HepG2 (cell line): ENCODE data around the gene FANCD2. TPM values are rescaled to one million over a fixed set of nuclear protein-coding genes. Genes with fewer than 3 reads are reported as not detected.

Experiments used
- ATAC-seq: fragments of 200-7000 bp; cut with Tn5 transposase; 3 replicates; pipeline ENCODE4 v1.9.1; 2020; ENCODE audit warnings: mild to moderate bottlenecking, moderate library complexity
- BruUV-seq: library from RNA; stranded (reverse); fragments of 400-500 nt; replicated peaks from 2 replicates; lab custom pipeline; 2021; lab: Mats Ljungman, UMichigan
- CTCF ChIA-PET: fragments of 300-600 bp; formaldehyde crosslinking; extraction: SDS; loops from one replicate; lab custom pipeline; 2021; ENCODE audit warnings: low total read pairs, inconsistent platforms, low intra/inter-chr PET ratio; lab: Yijun Ruan, JAX
- POLR2A ChIA-PET: fragments of 350-600 bp; sonication (Branson Sonifier 250); formaldehyde crosslinking; loops from one replicate; lab custom pipeline; 2020; ENCODE audit warnings: antibody characterized with exemption, inconsistent platforms; lab: Yijun Ruan, JAX
- DNase-seq: peaks from one replicate; pipeline ENCODE4 v3.0.0-alpha.2; 2015; ENCODE audit warnings: low spot score
- FAIRE-seq: peaks from 3 replicates; lab custom pipeline; 2011; peaks lifted over from hg19 to GRCh38; lab: Jason Lieb, UNC
- H2AFZ ChIP-seq: one replicate; pipeline ENCODE4 v1.6.1; 2011; ENCODE audit warnings: low read length, inconsistent platforms
- H3K27ac ChIP-seq: fragments of 300-600 bp; 3 replicates; pipeline ENCODE4 v1.8.0; 2011; ENCODE audit warnings: mixed run types, mild to moderate bottlenecking, mixed read lengths, low read length, inconsistent platforms; ENCODE audit not compliant: insufficient read depth; ENCODE audit errors: extremely low read length
- H3K27me3 ChIP-seq, 2 experiments: fragments of 200-600 bp in 1 of 2; 2 replicates in 1 of 2; 3 replicates in 1 of 2; pipeline versions ENCODE4 v1.6.0 to v1.8.0; 2011; ENCODE audit warnings: low read length in 2 of 2, mild to moderate bottlenecking in 2 of 2, moderate library complexity in 2 of 2, inconsistent platforms in 1 of 2; ENCODE audit not compliant: insufficient read depth in 2 of 2, control insufficient read depth in 1 of 2
- H3K36me3 ChIP-seq, 2 experiments: fragments of 200-600 bp in 1 of 2; replicated peaks in 1 of 2; 2 replicates in 1 of 2; 3 replicates in 1 of 2; pipeline versions ENCODE4 v1.5.1 to v1.8.0; 2011; ENCODE audit warnings: low read length in 2 of 2, inconsistent platforms in 1 of 2; ENCODE audit not compliant: insufficient read depth in 2 of 2, control insufficient read depth in 1 of 2
- H3K4me1 ChIP-seq: 2 replicates; pipeline ENCODE4 v1.5.1; 2012; ENCODE audit warnings: low read length, inconsistent platforms; ENCODE audit not compliant: insufficient read depth
- H3K4me2 ChIP-seq: 2 replicates; pipeline ENCODE4 v1.6.0; 2011; ENCODE audit warnings: low read depth, low read length, inconsistent platforms
- H3K4me3 ChIP-seq, 3 experiments: fragments of 200-600 bp in 1 of 3; sonication (generic), shearing (Covaris generic) in 1 of 3; replicated peaks in 1 of 3; 2 replicates each; pipeline ENCODE4 v1.5.1; 2011 to 2016; ENCODE audit warnings: low read length in 3 of 3, inconsistent platforms in 2 of 3, low read depth in 2 of 3, mild to moderate bottlenecking in 2 of 3, control low read depth in 1 of 3, mixed read lengths in 1 of 3; ENCODE audit not compliant: insufficient read depth in 1 of 3
- H3K79me2 ChIP-seq: one replicate; pipeline ENCODE4 v1.6.1; 2011; ENCODE audit warnings: low read length, inconsistent platforms; ENCODE audit not compliant: insufficient read depth
- H3K9ac ChIP-seq: 2 replicates; pipeline ENCODE4 v1.6.0; 2011; ENCODE audit warnings: mild to moderate bottlenecking, low read depth, low read length, inconsistent platforms; ENCODE audit not compliant: insufficient read depth
- H3K9me3 ChIP-seq: 2 replicates; pipeline ENCODE4 v1.5.1; 2012; ENCODE audit warnings: mild to moderate bottlenecking, low read length
- H4K20me1 ChIP-seq: 2 replicates; pipeline ENCODE4 v1.6.0; 2011; ENCODE audit warnings: inconsistent platforms, mild to moderate bottlenecking, low read length, moderate library complexity; ENCODE audit not compliant: insufficient read depth
- E2F2 ChIP-seq: sonication (generic); formaldehyde crosslinking; IDR thresholded peaks from 2 replicates; pipeline ENCODE4 v1.4.0; 2020; ENCODE audit warnings: missing genetic modification reagents, borderline replicate concordance
- HMG20B ChIP-seq: conservative IDR thresholded peaks from 2 replicates; pipeline ENCODE4 v1.6.1; 2016; ENCODE audit warnings: missing genetic modification reagents, missing compliant biosample characterization
- MAF1 ChIP-seq: sonication (generic); formaldehyde crosslinking; IDR thresholded peaks from 2 replicates; pipeline ENCODE4 v1.5.0; 2020; ENCODE audit warnings: missing genetic modification reagents, borderline replicate concordance
- MAFF ChIP-seq: IDR thresholded peaks from 2 replicates; pipeline ENCODE4 v1.6.1; 2011; ENCODE audit warnings: low read depth, low read length, improper control_type of control experiment
- MAFK ChIP-seq, 2 experiments: IDR thresholded peaks in 1 of 2; conservative IDR thresholded peaks in 1 of 2; 2 replicates each; pipeline ENCODE4 v1.6.1; 2011; ENCODE audit warnings: improper control_type of control experiment in 2 of 2, low read length in 2 of 2
- NFKB2 ChIP-seq: sonication (generic); formaldehyde crosslinking; IDR thresholded peaks from 2 replicates; pipeline ENCODE4 v1.4.0; 2020; ENCODE audit warnings: missing genetic modification reagents, borderline replicate concordance
- PLRG1 ChIP-seq: fragments of 450-650 bp; conservative IDR thresholded peaks from 2 replicates; pipeline ENCODE4 v1.6.1; 2016
- RXRA ChIP-seq: sonication (generic); formaldehyde crosslinking; IDR thresholded peaks from 2 replicates; pipeline ENCODE4 v1.5.1; 2020; ENCODE audit warnings: missing genetic modification reagents
- SRY ChIP-seq: sonication (generic); formaldehyde crosslinking; IDR thresholded peaks from 2 replicates; pipeline ENCODE4 v1.8.0; 2022; ENCODE audit warnings: mild to moderate bottlenecking, missing genetic modification reagents
- TBX3 ChIP-seq: fragments of 450-650 bp; IDR thresholded peaks from 2 replicates; pipeline ENCODE4 v1.6.1; 2017; ENCODE audit warnings: antibody characterized with exemption, mild to moderate bottlenecking, inconsistent platforms, borderline replicate concordance
- ZFAT ChIP-seq: sonication (generic); formaldehyde crosslinking; conservative IDR thresholded peaks from 2 replicates; pipeline ENCODE4 v1.8.1; 2023; ENCODE audit warnings: missing genetic modification reagents, inconsistent platforms
- ZNF264 ChIP-seq: sonication (generic); formaldehyde crosslinking; IDR thresholded peaks from 2 replicates; pipeline ENCODE4 v1.4.0; 2020; ENCODE audit warnings: missing genetic modification reagents
- ZNF326 ChIP-seq: sonication (generic); formaldehyde crosslinking; IDR thresholded peaks from 2 replicates; pipeline ENCODE4 v1.4.0; 2020; ENCODE audit warnings: missing genetic modification reagents, borderline replicate concordance
- ZNF660 ChIP-seq: sonication (generic); formaldehyde crosslinking; IDR thresholded peaks from 2 replicates; pipeline ENCODE4 v1.5.1; 2020; ENCODE audit warnings: mild to moderate bottlenecking, low read depth, missing genetic modification reagents, borderline replicate concordance
- WGBS: methylation state at CpG from one replicate; pipeline ENCODE4 v1.1.6; 2017; ENCODE audit warnings: low lambda C conversion rate; 5-methylcytosine and 5-hydroxymethylcytosine counted together
- in situ Hi-C: cut with HindIII; loops from 2 replicates; pipeline ENCODE4 v1.10.0; 2017; ENCODE audit warnings: low pct_unique_long_range_greater_than_20kb; ENCODE audit not compliant: extremely low pct_ligation_motif_present
- intact Hi-C: fragments of 100-400 bp; cut with micrococcal nuclease; formaldehyde crosslinking; loops from one replicate; pipeline ENCODE4 v1.10.0; 2022; ENCODE audit not compliant: unreplicated experiment
- polyA plus RNA-seq, 8 experiments: library from polyadenylated mRNA; depleted of rRNA in 3 of 8; stranded (reverse) in 7 of 8; unstranded in 1 of 8; fragments of >200 nt; fragmentation: Illumina TruSeq in 4 of 8; extraction: Trizol in 4 of 8; gene quantifications; 2 replicates each; pipeline versions ENCODE4 v1.2.1 to v1.2.3, GENCODE V29; 2011 to 2016; ENCODE audit warnings: low read depth in 4 of 8, missing spikeins in 1 of 8, mixed read lengths in 1 of 8; ENCODE audit not compliant: insufficient read depth in 1 of 8
- total RNA-seq, 5 experiments: library from RNA; depleted of rRNA; stranded (reverse); fragments of >200 nt; fragmentation: Illumina TruSeq; extraction: Trizol; gene quantifications; 2 replicates each; pipeline ENCODE4 v1.2.3, GENCODE V29; 2016; ENCODE audit warnings: low read depth in 1 of 5
- TF ChIP-seq, protein P1 (sequence below): sonication (generic); formaldehyde crosslinking; IDR thresholded peaks from 2 replicates; pipeline ENCODE4 v1.4.0; 2020; ENCODE audit warnings: missing genetic modification reagents
- TF ChIP-seq, protein P2 (sequence below): sonication (generic); formaldehyde crosslinking; IDR thresholded peaks from 2 replicates; pipeline ENCODE4 v1.8.1; 2023; ENCODE audit warnings: mild to moderate bottlenecking, moderate library complexity, missing genetic modification reagents

FANCD2 gene
- total and polyA plus RNA-seq, 2 of the 13 experiments (the other 11 are each of a cell fraction or from before 2014, with no cell fraction given), result 10.1 to 42.0 TPM

DNA sequence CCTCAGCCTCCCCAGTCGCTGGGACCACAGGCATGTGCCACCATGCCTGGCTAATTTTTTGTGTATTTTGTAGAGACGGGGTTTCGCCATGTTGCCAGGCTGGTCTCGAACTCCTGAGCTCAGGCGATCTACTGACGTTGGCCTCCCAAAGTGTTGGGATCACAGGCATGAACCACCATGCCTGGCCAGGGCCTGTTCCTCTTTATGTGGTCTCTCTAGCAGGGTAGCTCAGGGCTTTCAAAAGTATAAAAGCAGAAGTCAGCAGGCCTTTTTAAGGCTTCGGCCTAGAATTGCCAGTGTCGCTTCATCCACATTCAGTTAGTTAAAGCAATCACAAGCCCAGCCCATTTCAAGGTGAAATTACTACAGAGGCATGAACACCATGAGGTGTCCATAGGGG lies 123.0 kb downstream of the FANCD2 start (continued):
- TF ChIP-seq, protein P1, sequence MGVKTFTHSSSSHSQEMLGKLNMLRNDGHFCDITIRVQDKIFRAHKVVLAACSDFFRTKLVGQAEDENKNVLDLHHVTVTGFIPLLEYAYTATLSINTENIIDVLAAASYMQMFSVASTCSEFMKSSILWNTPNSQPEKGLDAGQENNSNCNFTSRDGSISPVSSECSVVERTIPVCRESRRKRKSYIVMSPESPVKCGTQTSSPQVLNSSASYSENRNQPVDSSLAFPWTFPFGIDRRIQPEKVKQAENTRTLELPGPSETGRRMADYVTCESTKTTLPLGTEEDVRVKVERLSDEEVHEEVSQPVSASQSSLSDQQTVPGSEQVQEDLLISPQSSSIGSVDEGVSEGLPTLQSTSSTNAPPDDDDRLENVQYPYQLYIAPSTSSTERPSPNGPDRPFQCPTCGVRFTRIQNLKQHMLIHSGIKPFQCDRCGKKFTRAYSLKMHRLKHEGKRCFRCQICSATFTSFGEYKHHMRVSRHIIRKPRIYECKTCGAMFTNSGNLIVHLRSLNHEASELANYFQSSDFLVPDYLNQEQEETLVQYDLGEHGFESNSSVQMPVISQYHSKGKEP, result no peak
- TF ChIP-seq, protein P2, sequence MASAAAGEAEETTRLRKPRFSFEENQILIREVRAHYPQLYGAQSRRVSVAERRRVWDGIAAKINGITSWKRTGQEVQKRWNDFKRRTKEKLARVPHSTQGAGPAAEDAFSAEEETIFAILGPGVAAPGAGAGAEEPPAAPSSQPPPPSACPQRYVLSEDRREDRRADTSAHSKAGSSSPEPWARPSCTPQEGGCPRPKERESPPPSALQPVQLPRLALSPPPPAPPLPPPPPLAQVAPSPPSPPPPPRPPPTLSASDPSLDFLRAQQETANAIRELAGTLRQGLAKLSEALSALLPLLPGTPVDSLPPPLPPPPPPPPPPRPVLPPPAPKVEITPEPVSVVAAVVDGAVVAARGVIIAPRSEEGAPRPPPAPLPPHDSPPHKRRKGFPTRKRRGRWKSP (CRISPR knock-in tag), result no peak
- TF ChIP-seq TBX3, result no peak
- TF ChIP-seq, all 625 proteins: peak for 0

DNA sequence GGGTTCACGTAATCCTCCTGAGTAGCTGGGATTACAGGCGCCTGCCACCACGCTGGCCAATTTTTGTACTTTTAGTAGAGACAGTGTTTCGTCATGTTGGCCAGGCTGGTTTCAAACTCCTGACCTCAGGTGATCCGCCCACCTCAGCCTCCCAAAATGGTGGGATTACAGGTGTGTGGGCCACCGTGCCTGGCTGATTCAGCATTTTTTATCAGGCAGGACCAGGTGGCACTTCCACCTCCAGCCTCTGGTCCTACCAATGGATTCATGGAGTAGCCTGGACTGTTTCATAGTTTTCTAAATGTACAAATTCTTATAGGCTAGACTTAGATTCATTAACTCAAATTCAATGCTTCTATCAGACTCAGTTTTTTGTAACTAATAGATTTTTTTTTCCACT lies 124.8 kb downstream of the FANCD2 start:
- H3K4me3 ChIP-seq, result no peak overlapping the region
- TF ChIP-seq MAFK (conservative IDR thresholded peaks at IDR 0.05 in 1 of 2, IDR thresholded peaks at IDR 0.05 in 1 of 2; ENCODE audit: low read length in 2 of 2) (peak; percentile 68 to 73), RXRA (CRISPR knock-in tag) (no peak), SRY (CRISPR knock-in tag) (no peak), MAF1 (CRISPR knock-in tag) (no peak), MAFF (peak; percentile 55), E2F2 (CRISPR knock-in tag) (no peak), ZFAT (no peak), ZNF264 (CRISPR knock-in tag) (no peak), NFKB2 (CRISPR knock-in tag) (no peak), HMG20B (CRISPR knock-in tag) (no peak), ZNF326 (CRISPR knock-in tag) (no peak), PLRG1 (no peak), ZNF660 (CRISPR knock-in tag) (no peak)
- H3K36me3 ChIP-seq, result peaks cover 14 to 47% of the 10 kb centered on the region in 2 experiments; a peak in 4 of 5 replicates
- H2AFZ ChIP-seq, result no peak overlapping the region
- H3K9me3 ChIP-seq, result no peaks in the 10 kb centered on the region
- H3K4me2 ChIP-seq, result no peak overlapping the region
- no peak for ATAC-seq
- no peaks in the 10 kb centered on the region for H4K20me1 ChIP-seq
- 70% methylated on average over 4 of the region's 6 CpGs for WGBS
- no peak overlapping the region for H3K9ac ChIP-seq
- CTCF ChIA-PET, result no interaction called here
- no peaks in the 10 kb centered on the region for H3K27me3 ChIP-seq
- in situ Hi-C loops (no loop called here), intact Hi-C loops (no loop called here)
- no peak for FAIRE-seq
- DNase-seq, result no peak
- peaks cover 9% of the 10 kb centered on the region for H3K79me2 ChIP-seq
- POLR2A ChIA-PET, result no interaction called here
- no peak overlapping the region for H3K27ac ChIP-seq
- H3K4me1 ChIP-seq, result peaks cover 6% of the 10 kb centered on the region
- no TSS peak for BruUV-seq
